ENCODE measurements around the gene LRFN4.

The LRFN4 gene

GRCh38 chr11:66892911-66893310 is 36.0 kb downstream of the LRFN4 start:
- TF ChIP-seq CTCF (conservative IDR thresholded peaks at IDR 0.05; ENCODE audit: low read depth, low read length): no peak
- no peak for DNase-seq (ENCODE audit: low read depth)
- H3K4me3 ChIP-seq (ENCODE audit: low read length): no peak overlapping the region

GRCh38 chr11:66894141-66894540 is 37.3 kb downstream of the LRFN4 start:
- no peak for DNase-seq (ENCODE audit: low read depth)
- no peak overlapping the region for H3K4me3 ChIP-seq (ENCODE audit: low read length)
- TF ChIP-seq CTCF (conservative IDR thresholded peaks at IDR 0.05; ENCODE audit: low read depth, low read length): no peak

GRCh38 chr11:66901964-66902390 is 45.1 kb downstream of the LRFN4 start:
- no peak overlapping the region for H3K4me3 ChIP-seq (ENCODE audit: low read length)
- no peak for TF ChIP-seq CTCF (conservative IDR thresholded peaks at IDR 0.05; ENCODE audit: low read depth, low read length)
- no peak for DNase-seq (ENCODE audit: low read depth)

DNA sequence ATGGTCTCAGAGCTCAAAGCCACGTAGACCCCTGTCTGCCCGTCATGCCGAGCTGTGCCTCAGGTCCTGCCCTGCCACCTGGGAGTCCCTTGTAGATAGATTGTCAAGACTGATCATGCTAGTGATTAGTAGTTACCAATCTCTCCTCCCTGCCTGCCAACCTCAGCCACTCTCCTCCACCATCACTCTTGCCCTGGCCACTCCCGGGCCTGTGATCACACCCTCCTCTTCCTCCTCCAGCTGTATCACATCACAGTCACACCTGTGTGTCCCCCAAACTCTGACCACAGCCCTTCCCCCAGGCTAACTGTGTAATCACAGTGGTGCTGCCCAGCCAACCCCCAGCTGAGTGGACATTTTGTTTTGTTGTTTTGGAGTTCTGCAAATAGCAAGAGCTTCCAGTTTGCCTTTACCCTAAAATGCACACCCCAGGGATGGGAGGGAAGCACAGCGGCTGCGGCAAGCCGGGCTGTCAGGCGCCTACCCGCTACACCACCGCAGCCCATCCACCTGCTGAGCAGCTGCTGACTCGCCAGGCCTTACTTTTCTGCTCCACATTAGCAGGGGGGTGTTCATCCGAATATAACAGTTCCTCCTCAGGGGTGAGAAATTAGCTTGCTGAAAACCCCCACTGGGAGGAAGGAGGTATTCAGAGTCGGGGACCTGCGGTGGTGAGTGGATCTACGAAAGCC is 45.8 kb downstream of the LRFN4 start:
- DNase-seq (ENCODE audit: low read depth): no peak
- no peak overlapping the region for H3K4me3 ChIP-seq (ENCODE audit: low read length)
- no peak for TF ChIP-seq CTCF (conservative IDR thresholded peaks at IDR 0.05; ENCODE audit: low read depth, low read length)

- H3K4me3 ChIP-seq (ENCODE audit: low read length): no peak overlapping the region
- DNase-seq (ENCODE audit: low read depth): no peak
- no peak for TF ChIP-seq CTCF (conservative IDR thresholded peaks at IDR 0.05; ENCODE audit: low read depth, low read length)
Observed at GRCh38 chr11:66904055-66904454, 47.2 kb downstream of the LRFN4 start.

- TF ChIP-seq CTCF (conservative IDR thresholded peaks at IDR 0.05; ENCODE audit: low read depth, low read length): no peak
- H3K4me3 ChIP-seq (ENCODE audit: low read length): no peak overlapping the region
- no peak for DNase-seq (ENCODE audit: low read depth)
Observed at GRCh38 chr11:66904561-66904960, 47.7 kb downstream of the LRFN4 start.

DNA sequence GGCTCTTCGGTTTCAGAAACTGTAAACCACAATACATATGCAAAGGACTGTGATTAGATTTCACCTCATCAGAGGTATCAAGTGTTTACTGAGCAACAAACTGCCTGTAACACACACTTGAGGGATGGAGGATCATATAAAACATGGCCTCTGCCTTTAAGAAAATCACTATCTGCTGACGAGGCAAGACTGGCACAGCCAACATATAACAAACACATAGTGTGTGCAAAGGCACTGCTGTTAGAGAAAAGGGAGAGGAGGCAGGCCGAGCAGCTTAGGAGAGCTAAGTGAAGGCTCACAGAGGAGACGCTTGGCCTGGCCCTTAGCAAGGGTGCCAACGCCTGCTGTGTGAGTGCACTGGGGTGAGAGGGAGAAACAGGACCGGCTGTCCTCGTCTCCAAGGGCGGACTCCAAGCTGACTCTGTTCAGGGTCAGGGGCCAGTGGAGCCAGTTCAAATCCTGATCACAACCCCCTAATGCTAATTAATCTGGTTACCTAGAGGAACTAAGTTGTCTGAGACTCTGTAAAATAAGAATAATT is 48.2 kb downstream of the LRFN4 start:
- TF ChIP-seq CTCF (conservative IDR thresholded peaks at IDR 0.05; ENCODE audit: low read depth, low read length): no peak
- DNase-seq (ENCODE audit: low read depth): no peak
- no peak overlapping the region for H3K4me3 ChIP-seq (ENCODE audit: low read length)
